HepG2 (cell line): Measurements from ENCODE around the gene OR6V1. TPM values are rescaled to one million over a fixed set of nuclear protein-coding genes. Genes with fewer than 3 reads are reported as not detected.
"Not testable (repeated sequence)": the region's sequence is repeated elsewhere in the genome, so short reads cannot be mapped to it uniquely, and the experiment has no call there.

Experiments
- ATAC-seq: fragments of 200-7000 bp; cut with Tn5 transposase; 3 replicates; pipeline ENCODE4 v1.9.1; 2020; ENCODE audit warnings: mild to moderate bottlenecking, moderate library complexity
- BruUV-seq: library from RNA; stranded (reverse); fragments of 400-500 nt; replicated peaks from 2 replicates; lab custom pipeline; 2021; lab: Mats Ljungman, UMichigan
- CTCF ChIA-PET: fragments of 300-600 bp; formaldehyde crosslinking; extraction: SDS; loops from one replicate; lab custom pipeline; 2021; ENCODE audit warnings: low total read pairs, inconsistent platforms, low intra/inter-chr PET ratio; lab: Yijun Ruan, JAX
- POLR2A ChIA-PET: fragments of 350-600 bp; sonication (Branson Sonifier 250); formaldehyde crosslinking; loops from one replicate; lab custom pipeline; 2020; ENCODE audit warnings: antibody characterized with exemption, inconsistent platforms; lab: Yijun Ruan, JAX
- DNase-seq: peaks from one replicate; pipeline ENCODE4 v3.0.0-alpha.2; 2015; ENCODE audit warnings: low spot score
- FAIRE-seq: peaks from 3 replicates; lab custom pipeline; 2011; peaks lifted over from hg19 to GRCh38; lab: Jason Lieb, UNC
- H2AFZ ChIP-seq: one replicate; pipeline ENCODE4 v1.6.1; 2011; ENCODE audit warnings: low read length, inconsistent platforms
- H3K27ac ChIP-seq: fragments of 300-600 bp; 3 replicates; pipeline ENCODE4 v1.8.0; 2011; ENCODE audit warnings: mixed run types, mild to moderate bottlenecking, mixed read lengths, low read length, inconsistent platforms; ENCODE audit not compliant: insufficient read depth; ENCODE audit errors: extremely low read length
- H3K27me3 ChIP-seq, 2 experiments: fragments of 200-600 bp in 1 of 2; 2 replicates in 1 of 2; 3 replicates in 1 of 2; pipeline versions ENCODE4 v1.6.0 to v1.8.0; 2011; ENCODE audit warnings: low read length in 2 of 2, mild to moderate bottlenecking in 2 of 2, moderate library complexity in 2 of 2, inconsistent platforms in 1 of 2; ENCODE audit not compliant: insufficient read depth in 2 of 2, control insufficient read depth in 1 of 2
- H3K36me3 ChIP-seq, 2 experiments: fragments of 200-600 bp in 1 of 2; replicated peaks in 1 of 2; 2 replicates in 1 of 2; 3 replicates in 1 of 2; pipeline versions ENCODE4 v1.5.1 to v1.8.0; 2011; ENCODE audit warnings: low read length in 2 of 2, inconsistent platforms in 1 of 2; ENCODE audit not compliant: insufficient read depth in 2 of 2, control insufficient read depth in 1 of 2
- H3K4me1 ChIP-seq: 2 replicates; pipeline ENCODE4 v1.5.1; 2012; ENCODE audit warnings: low read length, inconsistent platforms; ENCODE audit not compliant: insufficient read depth
- H3K4me2 ChIP-seq: 2 replicates; pipeline ENCODE4 v1.6.0; 2011; ENCODE audit warnings: low read depth, low read length, inconsistent platforms
- H3K4me3 ChIP-seq, 3 experiments: fragments of 200-600 bp in 1 of 3; sonication (generic), shearing (Covaris generic) in 1 of 3; replicated peaks in 1 of 3; 2 replicates each; pipeline ENCODE4 v1.5.1; 2011 to 2016; ENCODE audit warnings: low read length in 3 of 3, inconsistent platforms in 2 of 3, low read depth in 2 of 3, mild to moderate bottlenecking in 2 of 3, control low read depth in 1 of 3, mixed read lengths in 1 of 3; ENCODE audit not compliant: insufficient read depth in 1 of 3
- H3K79me2 ChIP-seq: one replicate; pipeline ENCODE4 v1.6.1; 2011; ENCODE audit warnings: low read length, inconsistent platforms; ENCODE audit not compliant: insufficient read depth
- H3K9ac ChIP-seq: 2 replicates; pipeline ENCODE4 v1.6.0; 2011; ENCODE audit warnings: mild to moderate bottlenecking, low read depth, low read length, inconsistent platforms; ENCODE audit not compliant: insufficient read depth
- H3K9me3 ChIP-seq: 2 replicates; pipeline ENCODE4 v1.5.1; 2012; ENCODE audit warnings: mild to moderate bottlenecking, low read length
- H4K20me1 ChIP-seq: 2 replicates; pipeline ENCODE4 v1.6.0; 2011; ENCODE audit warnings: inconsistent platforms, mild to moderate bottlenecking, low read length, moderate library complexity; ENCODE audit not compliant: insufficient read depth
- RFX5 ChIP-seq: IDR thresholded peaks from 2 replicates; pipeline ENCODE4 v1.6.1; 2011; ENCODE audit warnings: low read depth, low read length, improper control_type of control experiment
- SAFB2 ChIP-seq: sonication (generic); formaldehyde crosslinking; IDR thresholded peaks from 2 replicates; pipeline ENCODE4 v1.5.1; 2020; ENCODE audit warnings: missing genetic modification reagents, low read depth, mild to moderate bottlenecking, borderline replicate concordance
- ZFP90 ChIP-seq: sonication (generic); formaldehyde crosslinking; IDR thresholded peaks from 2 replicates; pipeline ENCODE4 v1.8.0; 2022; ENCODE audit warnings: missing genetic modification reagents, mild to moderate bottlenecking, inconsistent platforms, borderline replicate concordance
- ZNF317 ChIP-seq: sonication (generic); formaldehyde crosslinking; IDR thresholded peaks from 2 replicates; pipeline ENCODE4 v1.5.0; 2020; ENCODE audit warnings: mild to moderate bottlenecking, missing genetic modification reagents
- ZNF607 ChIP-seq: sonication (generic); formaldehyde crosslinking; IDR thresholded peaks from 2 replicates; pipeline ENCODE4 v1.5.1; 2020; ENCODE audit warnings: missing genetic modification reagents, mild to moderate bottlenecking, borderline replicate concordance
- ZNF644 ChIP-seq: IDR thresholded peaks from 2 replicates; pipeline ENCODE4 v1.6.1; 2016; ENCODE audit warnings: low read depth
- WGBS: methylation state at CpG from one replicate; pipeline ENCODE4 v1.1.6; 2017; ENCODE audit warnings: low lambda C conversion rate; 5-methylcytosine and 5-hydroxymethylcytosine counted together
- in situ Hi-C: cut with HindIII; loops from 2 replicates; pipeline ENCODE4 v1.10.0; 2017; ENCODE audit warnings: low pct_unique_long_range_greater_than_20kb; ENCODE audit not compliant: extremely low pct_ligation_motif_present
- intact Hi-C: fragments of 100-400 bp; cut with micrococcal nuclease; formaldehyde crosslinking; loops from one replicate; pipeline ENCODE4 v1.10.0; 2022; ENCODE audit not compliant: unreplicated experiment
- polyA plus RNA-seq, 8 experiments: library from polyadenylated mRNA; depleted of rRNA in 3 of 8; stranded (reverse) in 7 of 8; unstranded in 1 of 8; fragments of >200 nt; fragmentation: Illumina TruSeq in 4 of 8; extraction: Trizol in 4 of 8; gene quantifications; 2 replicates each; pipeline versions ENCODE4 v1.2.1 to v1.2.3, GENCODE V29; 2011 to 2016; ENCODE audit warnings: low read depth in 4 of 8, missing spikeins in 1 of 8, mixed read lengths in 1 of 8; ENCODE audit not compliant: insufficient read depth in 1 of 8
- total RNA-seq, 5 experiments: library from RNA; depleted of rRNA; stranded (reverse); fragments of >200 nt; fragmentation: Illumina TruSeq; extraction: Trizol; gene quantifications; 2 replicates each; pipeline ENCODE4 v1.2.3, GENCODE V29; 2016; ENCODE audit warnings: low read depth in 1 of 5
- TF ChIP-seq, protein P1 (sequence below): sonication (generic); formaldehyde crosslinking; IDR thresholded peaks from 2 replicates; pipeline ENCODE4 v1.5.1; 2020; ENCODE audit warnings: mild to moderate bottlenecking, moderate library complexity, missing genetic modification reagents
- TF ChIP-seq, protein P2 (sequence below): sonication (generic); formaldehyde crosslinking; IDR thresholded peaks from 2 replicates; pipeline ENCODE4 v1.9.0; 2021; ENCODE audit warnings: missing genetic modification reagents, borderline replicate concordance

OR6V1 gene
- total and polyA plus RNA-seq, 2 of the 13 experiments (the other 11 are each of a cell fraction or from before 2014, with no cell fraction given), result not detected

DNA sequence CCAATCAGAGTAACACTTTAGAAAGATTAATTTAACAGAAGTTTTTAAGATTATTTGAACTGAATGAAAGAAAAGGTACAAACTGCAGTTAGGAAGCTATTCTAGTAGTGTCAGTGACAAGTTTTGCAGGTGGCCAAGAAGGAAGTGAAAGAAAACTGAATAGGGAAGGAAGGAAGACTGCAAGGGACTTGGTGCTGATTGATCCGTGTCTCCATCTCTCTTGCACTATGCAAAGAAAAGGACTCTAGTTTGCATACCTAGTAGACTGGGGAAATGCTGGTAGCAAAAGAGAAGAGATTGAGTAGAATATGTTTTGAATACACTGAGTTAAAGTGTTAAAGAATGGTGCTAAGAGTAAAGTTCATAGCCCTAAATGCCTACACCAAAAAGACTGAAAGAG is 33.0 kb downstream of the OR6V1 start:
- H3K9me3 ChIP-seq, result no peaks in the 10 kb centered on the region
- FAIRE-seq, result no peak
- WGBS, result 0% methylated on average over 1 of the region's 1 CpG

DNA sequence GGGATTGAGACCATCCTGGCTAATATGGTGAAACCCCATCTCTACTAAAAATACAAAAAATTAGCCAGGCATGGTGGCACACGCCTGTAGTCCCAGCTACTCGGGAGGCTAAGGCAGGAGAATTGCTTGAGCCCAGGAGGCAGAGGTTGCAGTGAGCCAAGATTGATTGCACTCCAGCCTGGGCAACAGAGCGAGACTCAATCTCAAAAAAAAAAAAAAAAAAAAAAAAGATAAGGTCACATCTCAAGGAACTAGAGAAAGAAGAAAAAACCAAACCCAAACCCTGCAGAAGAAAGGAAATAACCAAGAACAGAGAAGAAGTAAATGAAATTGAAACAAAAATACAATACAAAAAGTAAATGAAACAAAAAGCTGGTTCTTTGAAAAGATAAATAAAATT is 33.5 kb downstream of the OR6V1 start:
- WGBS, result 8% methylated on average over 3 of the region's 3 CpGs
- H3K9me3 ChIP-seq, H4K20me1 ChIP-seq, H3K36me3 ChIP-seq, H2AFZ ChIP-seq, H3K79me2 ChIP-seq, H3K4me1 ChIP-seq, H3K4me3 ChIP-seq, H3K27me3 ChIP-seq, ATAC-seq, DNase-seq, BruUV-seq, FAIRE-seq, H3K9ac ChIP-seq, CTCF ChIA-PET, H3K4me2 ChIP-seq, H3K27ac ChIP-seq, POLR2A ChIA-PET, intact Hi-C loops, in situ Hi-C loops: not testable (repeated sequence)

More for the DNA sequence above, 33.0 kb downstream of the OR6V1 start:
- BruUV-seq, result no TSS peak
- ChIA-PET POLR2A (no interaction called here), CTCF (no interaction called here)
- no peak for DNase-seq
- Histone ChIP-seq H3K36me3 (no peaks in the 10 kb centered on the region), H3K27ac (no peak overlapping the region), H2AFZ (no peak overlapping the region), H3K27me3 (no peaks in the 10 kb centered on the region), H3K4me2 (no peak overlapping the region), H3K9ac (no peak overlapping the region), H3K79me2 (no peaks in the 10 kb centered on the region), H3K4me1 (no peaks in the 10 kb centered on the region), H4K20me1 (no peaks in the 10 kb centered on the region), H3K4me3 (no peak overlapping the region)
- TF ChIP-seq RFX5, result no peak
- TF ChIP-seq, protein P1, sequence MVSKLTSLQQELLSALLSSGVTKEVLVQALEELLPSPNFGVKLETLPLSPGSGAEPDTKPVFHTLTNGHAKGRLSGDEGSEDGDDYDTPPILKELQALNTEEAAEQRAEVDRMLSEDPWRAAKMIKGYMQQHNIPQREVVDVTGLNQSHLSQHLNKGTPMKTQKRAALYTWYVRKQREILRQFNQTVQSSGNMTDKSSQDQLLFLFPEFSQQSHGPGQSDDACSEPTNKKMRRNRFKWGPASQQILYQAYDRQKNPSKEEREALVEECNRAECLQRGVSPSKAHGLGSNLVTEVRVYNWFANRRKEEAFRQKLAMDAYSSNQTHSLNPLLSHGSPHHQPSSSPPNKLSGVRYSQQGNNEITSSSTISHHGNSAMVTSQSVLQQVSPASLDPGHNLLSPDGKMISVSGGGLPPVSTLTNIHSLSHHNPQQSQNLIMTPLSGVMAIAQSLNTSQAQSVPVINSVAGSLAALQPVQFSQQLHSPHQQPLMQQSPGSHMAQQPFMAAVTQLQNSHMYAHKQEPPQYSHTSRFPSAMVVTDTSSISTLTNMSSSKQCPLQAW (CRISPR knock-in tag), result no peak
- no peak for TF ChIP-seq ZNF607 (CRISPR knock-in tag)
- no peak for TF ChIP-seq ZFP90
- TF ChIP-seq ZNF644 (CRISPR knock-in tag), result no peak
- TF ChIP-seq ZNF317 (CRISPR knock-in tag), result no peak
- TF ChIP-seq, protein P2, sequence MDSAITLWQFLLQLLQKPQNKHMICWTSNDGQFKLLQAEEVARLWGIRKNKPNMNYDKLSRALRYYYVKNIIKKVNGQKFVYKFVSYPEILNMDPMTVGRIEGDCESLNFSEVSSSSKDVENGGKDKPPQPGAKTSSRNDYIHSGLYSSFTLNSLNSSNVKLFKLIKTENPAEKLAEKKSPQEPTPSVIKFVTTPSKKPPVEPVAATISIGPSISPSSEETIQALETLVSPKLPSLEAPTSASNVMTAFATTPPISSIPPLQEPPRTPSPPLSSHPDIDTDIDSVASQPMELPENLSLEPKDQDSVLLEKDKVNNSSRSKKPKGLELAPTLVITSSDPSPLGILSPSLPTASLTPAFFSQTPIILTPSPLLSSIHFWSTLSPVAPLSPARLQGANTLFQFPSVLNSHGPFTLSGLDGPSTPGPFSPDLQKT (CRISPR knock-in tag), result no peak
- TF ChIP-seq SAFB2 (CRISPR knock-in tag), result no peak
- in situ Hi-C loops, result no loop called here
- ATAC-seq, result no peak
- intact Hi-C loops, result no loop called here
